WTC11 (cell line): Measurements from ENCODE around the gene ZBTB20. TPM values are rescaled to one million over a fixed set of nuclear protein-coding genes. Genes with fewer than 3 reads are reported as not detected.

ENCODE experiments used
- ATAC-seq: fragments of 200-7000 bp; cut with Tn5 transposase; 2 replicates; pipeline ENCODE4 v1.10.0; 2021; ENCODE audit warnings: mild to moderate bottlenecking, moderate library complexity
- CTCF ChIA-PET: fragments of 300-600 bp; sonication (Branson Sonifier 250); formaldehyde crosslinking; loops from one replicate; lab custom pipeline; 2021; ENCODE audit warnings: antibody characterized with exemption; lab: Charles Lee
- POLR2A ChIA-PET: fragments of 350-600 bp; sonication (Branson Sonifier 250); formaldehyde crosslinking; loops from one replicate; lab custom pipeline; 2021; ENCODE audit warnings: antibody characterized with exemption; lab: Charles Lee
- DNase-seq: peaks from one replicate; pipeline ENCODE4 v3.0.0; 2021; ENCODE audit warnings: low spot score
- H3K27ac Mint-ChIP-seq: 2 replicates; pipeline ENCODE4 v1.8.0; 2021; ENCODE audit warnings: mixed read lengths
- H3K27me3 Mint-ChIP-seq: 2 replicates; pipeline ENCODE4 v1.8.0; 2021; ENCODE audit warnings: low read depth, mild to moderate bottlenecking, moderate library complexity, mixed read lengths
- H3K36me3 Mint-ChIP-seq: 2 replicates; pipeline ENCODE4 v1.8.0; 2021; ENCODE audit warnings: mixed read lengths
- H3K4me1 Mint-ChIP-seq: 2 replicates; pipeline ENCODE4 v1.8.0; 2022; ENCODE audit warnings: mixed read lengths
- H3K4me3 Mint-ChIP-seq: 2 replicates; pipeline ENCODE4 v1.8.0; 2021; ENCODE audit warnings: mild to moderate bottlenecking, moderate library complexity, mixed read lengths
- H3K9me3 Mint-ChIP-seq: 2 replicates; pipeline ENCODE4 v1.8.0; 2021; ENCODE audit warnings: mixed read lengths
- CBFB ChIP-seq: sonication (generic); formaldehyde crosslinking; IDR thresholded peaks from 2 replicates; pipeline ENCODE4 v1.8.1; 2022; ENCODE audit warnings: mild to moderate bottlenecking, low read depth, missing genetic modification reagents
- CREB1 ChIP-seq: sonication (generic); formaldehyde crosslinking; IDR thresholded peaks from 2 replicates; pipeline ENCODE4 v1.8.0; 2023; ENCODE audit warnings: mild to moderate bottlenecking, missing genetic modification reagents
- E2F5 ChIP-seq: sonication (generic); formaldehyde crosslinking; IDR thresholded peaks from 2 replicates; pipeline ENCODE4 v1.8.1; 2022; ENCODE audit warnings: mild to moderate bottlenecking, moderate library complexity, missing genetic modification reagents
- ELF4 ChIP-seq: sonication (generic); formaldehyde crosslinking; IDR thresholded peaks from 2 replicates; pipeline ENCODE4 v1.8.1; 2022; ENCODE audit warnings: low read depth, mild to moderate bottlenecking, moderate library complexity, missing genetic modification reagents
- FOXJ3 ChIP-seq: sonication (generic); formaldehyde crosslinking; IDR thresholded peaks from 2 replicates; pipeline ENCODE4 v1.9.0; 2021; ENCODE audit warnings: missing genetic modification reagents, mild to moderate bottlenecking, borderline replicate concordance
- IRF2 ChIP-seq: sonication (generic); formaldehyde crosslinking; IDR thresholded peaks from 2 replicates; pipeline ENCODE4 v1.8.0; 2022; ENCODE audit warnings: low read depth, missing genetic modification reagents, borderline replicate concordance
- JAZF1 ChIP-seq: fragments of 250-450 bp; sonication (Bioruptor Pico); IDR thresholded peaks from 2 replicates; pipeline ENCODE4 v1.9.0; 2021; ENCODE audit warnings: moderate library complexity, mild to moderate bottlenecking, inconsistent platforms
- MAX ChIP-seq: sonication (generic); formaldehyde crosslinking; IDR thresholded peaks from 2 replicates; pipeline ENCODE4 v1.8.0; 2022; ENCODE audit warnings: mild to moderate bottlenecking, missing genetic modification reagents
- MXD4 ChIP-seq: fragments of 250-450 bp; sonication (Bioruptor Pico); IDR thresholded peaks from 2 replicates; pipeline ENCODE4 v1.8.0; 2021; ENCODE audit warnings: mild to moderate bottlenecking, moderate library complexity, borderline replicate concordance
- NFATC4 ChIP-seq: fragments of 250-450 bp; sonication (Bioruptor Pico); IDR thresholded peaks from 2 replicates; pipeline ENCODE4 v1.9.0; 2021; ENCODE audit warnings: mild to moderate bottlenecking
- NFYB ChIP-seq: sonication (generic); formaldehyde crosslinking; conservative IDR thresholded peaks from 2 replicates; pipeline ENCODE4 v1.8.0; 2022; ENCODE audit warnings: low read depth, missing genetic modification reagents
- RELA ChIP-seq: sonication (generic); formaldehyde crosslinking; IDR thresholded peaks from 2 replicates; pipeline ENCODE4 v1.8.1; 2022; ENCODE audit warnings: missing genetic modification reagents, mild to moderate bottlenecking, borderline replicate concordance
- SMAD3 ChIP-seq: sonication (generic); formaldehyde crosslinking; IDR thresholded peaks from 2 replicates; pipeline ENCODE4 v1.8.0; 2022; ENCODE audit warnings: missing genetic modification reagents, mild to moderate bottlenecking, borderline replicate concordance
- SMAD4 ChIP-seq: sonication (generic); formaldehyde crosslinking; IDR thresholded peaks from 2 replicates; pipeline ENCODE4 v1.8.0; 2022; ENCODE audit warnings: mild to moderate bottlenecking, missing genetic modification reagents
- SP1 ChIP-seq: sonication (generic); formaldehyde crosslinking; conservative IDR thresholded peaks from 2 replicates; pipeline ENCODE4 v1.8.1; 2022; ENCODE audit warnings: missing genetic modification reagents
- TCF7 ChIP-seq: sonication (generic); formaldehyde crosslinking; IDR thresholded peaks from 2 replicates; pipeline ENCODE4 v1.8.0; 2022; ENCODE audit warnings: mild to moderate bottlenecking, low read depth, missing genetic modification reagents, moderate library complexity
- ZBTB21 ChIP-seq: sonication (generic); formaldehyde crosslinking; IDR thresholded peaks from 2 replicates; pipeline ENCODE4 v1.8.1; 2023; ENCODE audit warnings: mild to moderate bottlenecking, missing genetic modification reagents, borderline replicate concordance
- ZMAT4 ChIP-seq: fragments of 250-450 bp; sonication (Bioruptor Pico); IDR thresholded peaks from 2 replicates; pipeline ENCODE4 v1.9.0; 2021; ENCODE audit warnings: mild to moderate bottlenecking
- ZNF121 ChIP-seq: sonication (generic); formaldehyde crosslinking; IDR thresholded peaks from 2 replicates; pipeline ENCODE4 v1.8.0; 2023; ENCODE audit warnings: missing genetic modification reagents
- ZNF232 ChIP-seq: sonication (generic); formaldehyde crosslinking; IDR thresholded peaks from 2 replicates; pipeline ENCODE4 v1.8.0; 2022; ENCODE audit warnings: mild to moderate bottlenecking, missing genetic modification reagents
- ZNF317 ChIP-seq: sonication (generic); formaldehyde crosslinking; IDR thresholded peaks from 2 replicates; pipeline ENCODE4 v1.8.1; 2023; ENCODE audit warnings: low read depth, mild to moderate bottlenecking, moderate library complexity, missing genetic modification reagents, borderline replicate concordance
- ZNF416 ChIP-seq: fragments of 250-450 bp; sonication (Bioruptor Pico); IDR thresholded peaks from 2 replicates; pipeline ENCODE4 v1.9.0; 2021; ENCODE audit warnings: mild to moderate bottlenecking, inconsistent platforms
- ZNF671 ChIP-seq: fragments of 250-450 bp; sonication (Bioruptor Pico); IDR thresholded peaks from 2 replicates; pipeline ENCODE4 v1.8.0; 2021; ENCODE audit warnings: mild to moderate bottlenecking
- ZSCAN18 ChIP-seq: fragments of 250-450 bp; sonication (Bioruptor Pico); IDR thresholded peaks from 2 replicates; pipeline ENCODE4 v2.1.2; 2022; ENCODE audit warnings: mild to moderate bottlenecking, moderate library complexity
- total RNA-seq: library from RNA; stranded (reverse); gene quantifications from 3 replicates; pipeline ENCODE4 v1.2.3, GENCODE V29; 2021
- TF ChIP-seq, protein P1 (sequence below): fragments of 250-450 bp; sonication (Bioruptor Pico); conservative IDR thresholded peaks from 2 replicates; pipeline ENCODE4 v1.9.0; 2021; ENCODE audit warnings: mild to moderate bottlenecking
- TF ChIP-seq, protein P2 (sequence below): sonication (generic); formaldehyde crosslinking; IDR thresholded peaks from 2 replicates; pipeline ENCODE4 v1.8.0; 2022; ENCODE audit warnings: mild to moderate bottlenecking, missing genetic modification reagents
- TF ChIP-seq, protein P3 (sequence below): sonication (generic); formaldehyde crosslinking; IDR thresholded peaks from 2 replicates; pipeline ENCODE4 v1.8.1; 2022; ENCODE audit warnings: low read depth, missing genetic modification reagents, borderline replicate concordance
- TF ChIP-seq, protein P4 (sequence below): sonication (generic); formaldehyde crosslinking; IDR thresholded peaks from 2 replicates; pipeline ENCODE4 v1.8.0; 2022; ENCODE audit warnings: mild to moderate bottlenecking, missing genetic modification reagents
- TF ChIP-seq, protein P5 (sequence below): sonication (generic); formaldehyde crosslinking; IDR thresholded peaks from 2 replicates; pipeline ENCODE4 v1.8.0; 2023; ENCODE audit warnings: missing genetic modification reagents

Gene ZBTB20
- total RNA-seq, 1 experiment from 2014 or later, result 1.5 TPM

DNA sequence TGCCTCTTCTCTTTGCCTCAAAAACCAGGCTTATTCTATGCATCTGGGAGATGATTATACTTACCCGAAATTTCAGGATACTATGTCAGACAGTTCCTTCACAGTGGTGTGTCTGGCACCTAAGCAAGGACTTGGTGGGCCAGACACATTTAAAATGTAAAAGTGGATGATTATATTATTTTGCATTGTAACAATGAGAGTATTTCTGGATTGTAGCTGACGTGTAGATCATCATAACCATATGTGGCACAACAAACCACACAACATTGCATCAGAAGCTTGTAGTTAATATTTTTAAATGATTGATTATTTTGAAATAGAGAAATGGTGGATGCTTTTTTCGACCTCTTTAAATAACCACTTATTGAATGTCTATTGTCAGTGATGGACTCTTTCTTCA is 744.2 kb downstream of the ZBTB20 start:
- no peaks in the 10 kb centered on the region for H3K27me3 Mint-ChIP-seq
- ATAC-seq (no peak), DNase-seq (no peak)
- peaks cover 11% of the 10 kb centered on the region for H3K4me1 Mint-ChIP-seq
- no peak overlapping the region for H3K27ac Mint-ChIP-seq
- ChIA-PET POLR2A (no interaction called here), CTCF (interaction anchor here (1.9 kb wide), 1 partner anchor 8 kb away, joined by 4 read pairs; no protein-coding TSS in a partner anchor)
- H3K4me3 Mint-ChIP-seq, result no peak overlapping the region
- H3K36me3 Mint-ChIP-seq, result no peaks in the 10 kb centered on the region
- no peaks in the 10 kb centered on the region for H3K9me3 Mint-ChIP-seq
- no peak for TF ChIP-seq ZMAT4 (CRISPR knock-in tag)
- TF ChIP-seq JAZF1 (CRISPR knock-in tag), result no peak
- TF ChIP-seq, protein P1, sequence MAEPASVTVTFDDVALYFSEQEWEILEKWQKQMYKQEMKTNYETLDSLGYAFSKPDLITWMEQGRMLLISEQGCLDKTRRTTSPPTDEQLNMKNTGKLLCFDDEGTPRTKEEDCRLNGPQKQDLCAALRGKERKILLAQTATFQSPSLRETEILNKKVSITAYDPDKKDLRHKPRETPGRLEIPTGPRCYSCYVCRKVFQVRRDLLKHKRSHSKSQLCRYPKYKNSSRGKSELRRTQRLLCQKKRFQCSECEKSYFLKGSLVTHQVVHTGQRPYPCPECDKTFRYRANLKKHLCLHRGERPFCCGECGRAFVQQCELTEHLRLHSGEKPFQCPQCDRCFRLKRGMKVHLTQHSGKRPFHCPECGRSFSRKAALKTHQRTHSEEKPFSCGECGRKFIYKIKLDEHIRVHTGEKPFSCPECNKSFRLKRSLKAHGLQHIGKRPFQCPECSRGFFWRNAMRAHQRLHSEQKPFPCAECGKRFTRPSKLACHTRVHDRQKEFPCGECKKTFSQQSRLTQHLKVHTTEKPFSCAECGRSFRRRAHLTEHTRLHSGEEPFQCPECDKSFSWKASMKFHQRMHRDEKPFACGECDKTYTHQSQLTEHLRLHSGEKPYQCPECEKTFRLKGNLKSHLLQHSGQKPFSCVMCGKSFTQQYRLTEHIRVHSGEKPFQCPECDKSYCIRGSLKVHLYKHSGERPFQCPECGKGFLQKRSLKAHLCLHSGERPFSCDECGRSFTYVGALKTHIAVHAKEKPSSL (CRISPR knock-in tag), result no peak
- TF ChIP-seq, protein P2, sequence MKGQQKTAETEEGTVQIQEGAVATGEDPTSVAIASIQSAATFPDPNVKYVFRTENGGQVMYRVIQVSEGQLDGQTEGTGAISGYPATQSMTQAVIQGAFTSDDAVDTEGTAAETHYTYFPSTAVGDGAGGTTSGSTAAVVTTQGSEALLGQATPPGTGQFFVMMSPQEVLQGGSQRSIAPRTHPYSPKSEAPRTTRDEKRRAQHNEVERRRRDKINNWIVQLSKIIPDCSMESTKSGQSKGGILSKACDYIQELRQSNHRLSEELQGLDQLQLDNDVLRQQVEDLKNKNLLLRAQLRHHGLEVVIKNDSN (CRISPR knock-in tag), result no peak
- no peak for TF ChIP-seq MXD4
- TF ChIP-seq ZBTB21 (CRISPR knock-in tag), result no peak
- no peak for TF ChIP-seq E2F5 (CRISPR knock-in tag)
- no peak for TF ChIP-seq CREB1 (CRISPR knock-in tag)
- no peak for TF ChIP-seq IRF2 (CRISPR knock-in tag)
- no peak for TF ChIP-seq ELF4
- no peak for TF ChIP-seq ZNF317
- no peak for TF ChIP-seq TCF7 (CRISPR knock-in tag)
- no peak for TF ChIP-seq CBFB (CRISPR knock-in tag)
- TF ChIP-seq SMAD4 (CRISPR knock-in tag), result no peak
- TF ChIP-seq RELA (CRISPR knock-in tag), result no peak
- no peak for TF ChIP-seq SP1
- no peak for TF ChIP-seq ZNF232
- TF ChIP-seq NFYB (CRISPR knock-in tag), result no peak

DNA sequence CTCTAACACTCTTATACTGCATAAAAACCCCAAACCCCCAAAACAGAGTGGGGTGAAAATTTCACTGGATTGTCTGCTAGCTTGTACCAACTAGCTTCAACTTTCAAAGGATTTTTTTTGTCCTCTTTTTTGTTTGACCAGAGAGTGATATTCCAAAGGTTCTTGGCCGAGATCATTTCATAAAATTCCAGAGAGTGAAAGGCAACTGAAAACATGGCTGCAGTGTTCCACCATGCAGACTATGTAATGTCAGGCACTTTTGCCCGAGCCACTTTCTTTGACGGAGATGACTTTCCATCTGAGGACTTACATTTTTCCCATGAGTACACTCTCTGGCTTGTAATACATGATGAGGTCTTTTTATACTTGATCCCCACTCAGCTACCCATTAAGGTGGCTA is 745.7 kb downstream of the ZBTB20 start:
- Mint-ChIP-seq H3K27me3 (no peaks in the 10 kb centered on the region), H3K27ac (no peak overlapping the region), H3K4me3 (no peak overlapping the region), H3K9me3 (no peaks in the 10 kb centered on the region), H3K36me3 (no peaks in the 10 kb centered on the region), H3K4me1 (0 out of 2 replicates have a peak, but pooled peaks cover 6% of the 10 kb centered on the region)
- ATAC-seq, result no peak
- ChIA-PET CTCF (interaction anchor here (4.1 kb wide), 1 partner anchor 17 kb away, joined by 16 read pairs; no protein-coding TSS in a partner anchor), POLR2A (no interaction called here)
- no peak for DNase-seq
- TF ChIP-seq, protein P3, sequence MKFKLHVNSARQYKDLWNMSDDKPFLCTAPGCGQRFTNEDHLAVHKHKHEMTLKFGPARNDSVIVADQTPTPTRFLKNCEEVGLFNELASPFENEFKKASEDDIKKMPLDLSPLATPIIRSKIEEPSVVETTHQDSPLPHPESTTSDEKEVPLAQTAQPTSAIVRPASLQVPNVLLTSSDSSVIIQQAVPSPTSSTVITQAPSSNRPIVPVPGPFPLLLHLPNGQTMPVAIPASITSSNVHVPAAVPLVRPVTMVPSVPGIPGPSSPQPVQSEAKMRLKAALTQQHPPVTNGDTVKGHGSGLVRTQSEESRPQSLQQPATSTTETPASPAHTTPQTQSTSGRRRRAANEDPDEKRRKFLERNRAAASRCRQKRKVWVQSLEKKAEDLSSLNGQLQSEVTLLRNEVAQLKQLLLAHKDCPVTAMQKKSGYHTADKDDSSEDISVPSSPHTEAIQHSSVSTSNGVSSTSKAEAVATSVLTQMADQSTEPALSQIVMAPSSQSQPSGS (CRISPR knock-in tag), result no peak
- TF ChIP-seq ELF4 (no peak), ZNF671 (CRISPR knock-in tag) (no peak), SMAD3 (CRISPR knock-in tag) (no peak), FOXJ3 (no peak), SMAD4 (CRISPR knock-in tag) (no peak), ZNF121 (CRISPR knock-in tag) (no peak), ZSCAN18 (CRISPR knock-in tag) (no peak), MAX (CRISPR knock-in tag) (no peak), ZNF416 (CRISPR knock-in tag) (no peak), NFATC4 (CRISPR knock-in tag) (no peak)
- TF ChIP-seq, protein P4, sequence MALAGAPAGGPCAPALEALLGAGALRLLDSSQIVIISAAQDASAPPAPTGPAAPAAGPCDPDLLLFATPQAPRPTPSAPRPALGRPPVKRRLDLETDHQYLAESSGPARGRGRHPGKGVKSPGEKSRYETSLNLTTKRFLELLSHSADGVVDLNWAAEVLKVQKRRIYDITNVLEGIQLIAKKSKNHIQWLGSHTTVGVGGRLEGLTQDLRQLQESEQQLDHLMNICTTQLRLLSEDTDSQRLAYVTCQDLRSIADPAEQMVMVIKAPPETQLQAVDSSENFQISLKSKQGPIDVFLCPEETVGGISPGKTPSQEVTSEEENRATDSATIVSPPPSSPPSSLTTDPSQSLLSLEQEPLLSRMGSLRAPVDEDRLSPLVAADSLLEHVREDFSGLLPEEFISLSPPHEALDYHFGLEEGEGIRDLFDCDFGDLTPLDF (CRISPR knock-in tag), result no peak
- TF ChIP-seq, protein P5, sequence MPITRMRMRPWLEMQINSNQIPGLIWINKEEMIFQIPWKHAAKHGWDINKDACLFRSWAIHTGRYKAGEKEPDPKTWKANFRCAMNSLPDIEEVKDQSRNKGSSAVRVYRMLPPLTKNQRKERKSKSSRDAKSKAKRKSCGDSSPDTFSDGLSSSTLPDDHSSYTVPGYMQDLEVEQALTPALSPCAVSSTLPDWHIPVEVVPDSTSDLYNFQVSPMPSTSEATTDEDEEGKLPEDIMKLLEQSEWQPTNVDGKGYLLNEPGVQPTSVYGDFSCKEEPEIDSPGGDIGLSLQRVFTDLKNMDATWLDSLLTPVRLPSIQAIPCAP (CRISPR knock-in tag), result no peak
